SK-N-MC (cell line): ENCODE results near the gene PPIF.

ENCODE experiments used
- DNase-seq: peaks from one replicate; pipeline ENCODE4 v3.0.0-alpha.2; 2011; ENCODE audit warnings: low read depth, low spot score
- H3K27ac ChIP-seq: fragments of 200-600 bp; sonication (generic); 2 replicates; pipeline ENCODE4 v1.5.1; 2016; ENCODE audit warnings: mixed run types
- H3K36me3 ChIP-seq: fragments of 200-600 bp; sonication (generic); 2 replicates; pipeline ENCODE4 v1.6.1; 2017; ENCODE audit warnings: antibody characterized with exemption, low read length, mixed read lengths; ENCODE audit not compliant: insufficient read depth
- H3K4me3 ChIP-seq: fragments of 200-600 bp; sonication (generic); 2 replicates; pipeline ENCODE4 v1.5.1; 2016
- H3K9ac ChIP-seq: fragments of 200-600 bp; sonication (generic); 2 replicates; pipeline ENCODE4 v1.8.0; 2017; ENCODE audit warnings: mixed run types, mixed read lengths; ENCODE audit not compliant: insufficient read length
- H3K9me3 ChIP-seq: fragments of 200-600 bp; sonication (generic); 2 replicates; pipeline ENCODE4 v1.6.1; 2017; ENCODE audit warnings: low read depth, mild to moderate bottlenecking, antibody characterized with exemption, low read length, moderate library complexity, mixed read lengths
- EZH2 ChIP-seq: fragments of 200-600 bp; sonication (generic); IDR thresholded peaks from one replicate; pipeline ENCODE4 v1.6.1; 2017; ENCODE audit warnings: antibody characterized with exemption
- FOXP2 ChIP-seq: optimal IDR thresholded peaks from 2 replicates; pipeline ENCODE3; 2011; ENCODE audit warnings: mild to moderate bottlenecking, moderate library complexity; ENCODE audit not compliant: insufficient read depth; ENCODE audit errors: extremely low read length, control extremely low read depth
- POLR2AphosphoS5 ChIP-seq: IDR thresholded peaks from 2 replicates; pipeline ENCODE4 v1.6.1; 2012; ENCODE audit warnings: mild to moderate bottlenecking, low read depth, low read length, borderline replicate concordance

Gene PPIF

DNA sequence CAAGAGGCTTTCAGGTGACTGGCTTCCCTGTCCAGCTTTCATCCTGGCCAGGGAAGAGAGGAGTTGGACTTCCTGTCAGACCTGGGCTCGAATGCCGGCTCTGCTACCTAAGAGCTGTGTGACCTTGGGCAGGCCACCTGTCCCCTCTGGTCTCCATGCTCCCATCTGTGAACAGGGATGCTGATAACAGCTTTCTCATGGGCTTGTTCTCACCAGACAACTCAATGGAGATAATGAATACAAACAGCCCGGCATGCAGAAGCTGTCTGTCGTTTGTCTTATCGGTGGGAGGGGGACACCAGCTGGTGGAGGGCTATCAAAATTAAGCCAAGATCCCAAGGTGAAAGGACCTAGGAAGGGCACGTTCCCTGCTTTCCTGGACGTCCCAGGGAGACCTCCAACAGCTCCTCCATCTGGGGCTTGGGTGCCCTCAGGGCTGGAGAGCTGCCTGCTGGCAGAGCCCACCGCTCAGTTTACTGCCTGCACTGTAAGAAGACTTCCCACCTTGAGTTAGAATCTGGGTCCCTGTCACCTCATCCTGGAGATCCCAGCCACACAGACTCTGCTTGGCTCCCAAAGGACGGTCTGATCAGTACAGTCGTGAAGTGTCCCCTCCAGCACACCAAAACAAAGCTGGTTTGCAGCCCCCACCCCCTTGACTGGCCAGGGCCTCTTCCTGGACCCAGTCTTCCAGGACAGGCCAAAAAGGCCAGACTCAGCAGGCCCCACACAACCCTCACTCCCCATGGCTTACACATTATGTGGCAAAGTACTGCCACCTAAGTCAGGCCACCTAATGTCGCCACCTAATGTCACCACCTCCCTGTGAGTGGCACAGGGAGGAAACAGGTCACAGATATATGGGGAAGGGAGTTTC is 40.9 kb downstream of the PPIF start:
- no peak overlapping the region for H3K9ac ChIP-seq
- H3K36me3 ChIP-seq, result no peaks in the 10 kb centered on the region
- H3K27ac ChIP-seq, result no peak overlapping the region
- no peaks in the 10 kb centered on the region for H3K9me3 ChIP-seq
- no peak overlapping the region for H3K4me3 ChIP-seq
- DNase-seq, result no peak
- TF ChIP-seq POLR2AphosphoS5, result no peak
- TF ChIP-seq FOXP2, result no peak
- TF ChIP-seq EZH2, result no peak

DNA sequence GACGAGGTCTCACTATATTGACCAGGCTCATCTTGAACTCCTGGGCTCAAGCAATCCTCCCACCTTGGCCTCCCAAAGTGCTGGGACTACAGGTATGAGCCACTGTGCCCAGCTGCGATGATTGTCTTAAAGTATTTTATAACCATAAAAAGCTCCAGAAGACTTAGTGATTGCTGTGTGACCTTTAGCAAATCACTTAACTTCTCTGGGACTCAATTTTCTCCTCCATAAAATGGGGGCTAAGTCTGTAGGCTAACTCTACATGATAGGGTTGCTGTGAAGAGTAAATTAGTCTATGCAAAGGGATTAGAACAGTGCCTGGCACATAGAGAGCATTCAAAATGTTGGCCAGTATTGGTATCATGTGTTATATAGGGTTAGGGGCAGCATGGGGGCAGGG is 42.8 kb downstream of the PPIF start:
- no peaks in the 10 kb centered on the region for H3K9me3 ChIP-seq
- no peak for DNase-seq
- no peak overlapping the region for H3K27ac ChIP-seq
- no peak for TF ChIP-seq POLR2AphosphoS5
- no peak overlapping the region for H3K4me3 ChIP-seq
- H3K9ac ChIP-seq, result no peak overlapping the region
- H3K36me3 ChIP-seq, result no peaks in the 10 kb centered on the region

DNA sequence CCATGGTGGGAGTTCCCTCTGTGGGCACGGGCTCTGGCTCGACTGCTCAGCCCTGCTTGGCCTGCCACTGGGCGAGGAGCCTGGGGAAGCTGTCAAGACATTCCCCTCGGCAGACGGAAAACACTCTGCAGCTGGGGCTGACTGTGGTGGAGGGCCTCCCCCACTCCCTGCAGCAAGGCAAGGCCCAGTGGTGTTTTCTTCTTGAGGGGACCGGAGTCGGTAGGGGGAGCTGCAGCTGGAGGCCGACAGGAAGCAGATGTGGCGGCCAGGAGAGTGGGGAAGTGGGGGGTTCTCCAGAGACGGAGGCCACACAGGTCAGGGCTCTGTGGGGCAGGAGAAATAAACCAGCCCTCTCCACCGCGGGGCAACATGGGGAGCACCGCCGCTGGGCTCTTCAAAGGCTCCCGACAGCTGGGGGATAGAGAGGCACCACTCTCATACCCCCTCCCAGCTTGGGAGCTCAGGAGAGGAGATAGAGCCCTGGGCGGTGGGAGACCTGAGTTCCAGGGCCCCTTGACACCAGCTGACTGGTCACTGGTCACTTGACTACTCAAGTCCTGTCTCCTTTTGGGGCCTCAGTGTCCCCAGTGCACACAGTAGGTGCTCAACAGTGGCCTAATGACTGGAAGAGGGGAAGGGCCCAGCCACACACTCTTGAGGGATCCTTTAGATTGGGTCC is 43.4 kb downstream of the PPIF start:
- TF ChIP-seq POLR2AphosphoS5 (no peak), EZH2 (no peak), FOXP2 (no peak)
- H3K9me3 ChIP-seq, result no peaks in the 10 kb centered on the region
- no peak overlapping the region for H3K9ac ChIP-seq
- H3K27ac ChIP-seq, result no peak overlapping the region
- H3K4me3 ChIP-seq, result no peak overlapping the region
- DNase-seq, result no peak
- no peaks in the 10 kb centered on the region for H3K36me3 ChIP-seq

DNA sequence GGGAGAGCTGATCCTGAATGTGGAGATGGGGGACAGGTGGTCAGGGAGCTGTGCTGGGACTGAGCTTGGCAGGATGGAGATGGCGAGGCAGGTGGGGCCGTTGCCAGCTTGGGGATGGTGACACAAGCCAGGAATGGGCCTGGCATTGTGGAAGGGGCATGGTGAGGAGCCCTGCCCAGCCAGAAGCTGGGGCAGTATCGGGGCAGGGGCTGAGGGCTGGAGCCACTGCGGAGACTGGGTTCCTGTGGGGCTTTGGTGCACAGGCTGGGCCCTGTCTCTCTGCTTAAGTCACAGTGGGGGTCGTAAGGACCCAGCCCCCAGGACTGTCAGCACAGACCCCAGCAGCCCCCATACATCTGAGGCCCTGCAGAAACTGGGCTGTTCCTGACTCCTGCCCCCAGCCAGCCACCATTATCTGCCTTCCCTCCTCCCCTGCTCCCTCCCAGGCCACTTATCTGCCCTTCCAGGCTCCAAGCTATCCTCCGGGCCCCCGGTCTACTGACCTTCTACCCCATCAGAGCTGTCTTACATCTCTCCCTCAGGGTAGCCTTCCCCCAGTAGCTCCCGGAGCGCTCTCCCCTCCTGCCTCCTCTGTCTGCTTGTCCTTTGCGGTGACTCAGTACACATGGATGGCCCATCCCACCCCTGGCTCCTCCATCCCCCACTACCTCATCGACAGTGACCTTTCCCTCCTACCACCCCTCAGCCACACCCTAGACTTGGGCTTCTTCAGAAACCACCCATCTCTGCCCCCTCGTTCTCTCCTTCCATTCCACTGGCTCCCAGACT is 44.2 kb downstream of the PPIF start:
- Histone ChIP-seq H3K9me3 (no peaks in the 10 kb centered on the region), H3K27ac (no peak overlapping the region), H3K4me3 (no peak overlapping the region), H3K9ac (no peak overlapping the region), H3K36me3 (no peaks in the 10 kb centered on the region)
- no peak for DNase-seq
- no peak for TF ChIP-seq POLR2AphosphoS5
- no peak for TF ChIP-seq FOXP2
- no peak for TF ChIP-seq EZH2

DNA sequence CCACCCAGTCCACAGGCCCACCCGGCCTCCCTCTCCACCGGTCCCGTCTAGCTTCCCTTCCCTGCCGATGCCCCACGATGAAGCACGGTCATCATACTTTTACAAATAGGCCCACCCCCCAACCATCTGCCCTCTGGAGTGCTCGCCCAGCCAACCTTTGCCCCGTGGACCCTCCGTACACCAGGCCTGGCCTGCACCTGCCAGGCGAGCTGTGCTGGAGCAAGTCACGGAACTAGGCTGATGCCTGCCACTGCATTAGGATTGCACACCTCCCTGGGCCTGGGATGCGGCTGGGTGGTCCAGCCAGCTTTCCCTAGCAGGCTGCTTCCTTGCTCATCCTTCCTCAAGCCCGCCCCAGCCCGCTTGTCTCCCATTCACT is 44.7 kb downstream of the PPIF start:
- TF ChIP-seq EZH2 (no peak), POLR2AphosphoS5 (no peak), FOXP2 (no peak)
- H3K36me3 ChIP-seq, result no peaks in the 10 kb centered on the region
- H3K4me3 ChIP-seq, result no peak overlapping the region
- DNase-seq, result no peak
- H3K27ac ChIP-seq, result no peak overlapping the region
- no peaks in the 10 kb centered on the region for H3K9me3 ChIP-seq
- H3K9ac ChIP-seq, result no peak overlapping the region

DNA sequence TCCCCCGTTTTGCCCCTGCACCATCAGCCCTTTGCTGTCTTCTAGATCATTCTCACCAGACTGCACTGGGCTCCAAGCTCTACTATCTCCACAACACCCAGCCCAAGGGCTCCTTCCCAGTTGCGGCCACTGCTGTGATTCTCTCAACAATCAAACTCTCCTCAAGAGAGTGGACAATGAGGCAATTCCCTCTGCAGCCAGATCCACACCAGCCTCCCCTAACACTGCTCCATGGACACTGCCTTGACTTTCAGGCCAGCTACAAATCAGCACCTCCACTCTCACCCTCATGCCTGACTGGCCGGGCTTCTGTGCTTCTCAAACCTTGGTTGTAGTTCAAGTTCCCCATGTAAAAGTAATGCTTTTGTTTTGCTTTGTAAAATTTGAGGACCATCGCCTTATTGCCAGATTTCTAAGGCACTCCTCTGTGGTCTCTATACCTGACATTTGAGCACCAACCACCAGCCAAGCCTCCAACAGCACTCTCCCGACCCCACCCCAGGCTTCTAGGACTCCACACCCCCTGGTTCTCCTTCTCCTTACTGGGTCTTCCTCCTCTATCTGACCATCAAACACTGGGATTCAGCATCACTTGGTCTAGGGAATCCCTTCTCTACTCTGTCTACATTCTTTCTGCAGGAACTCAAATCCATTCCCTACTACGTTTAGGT is 45.4 kb downstream of the PPIF start:
- Histone ChIP-seq H3K27ac (no peak overlapping the region), H3K4me3 (no peak overlapping the region), H3K36me3 (no peaks in the 10 kb centered on the region), H3K9ac (no peak overlapping the region), H3K9me3 (no peaks in the 10 kb centered on the region)
- TF ChIP-seq EZH2, result no peak
- no peak for TF ChIP-seq FOXP2
- TF ChIP-seq POLR2AphosphoS5, result no peak
- no peak for DNase-seq

DNA sequence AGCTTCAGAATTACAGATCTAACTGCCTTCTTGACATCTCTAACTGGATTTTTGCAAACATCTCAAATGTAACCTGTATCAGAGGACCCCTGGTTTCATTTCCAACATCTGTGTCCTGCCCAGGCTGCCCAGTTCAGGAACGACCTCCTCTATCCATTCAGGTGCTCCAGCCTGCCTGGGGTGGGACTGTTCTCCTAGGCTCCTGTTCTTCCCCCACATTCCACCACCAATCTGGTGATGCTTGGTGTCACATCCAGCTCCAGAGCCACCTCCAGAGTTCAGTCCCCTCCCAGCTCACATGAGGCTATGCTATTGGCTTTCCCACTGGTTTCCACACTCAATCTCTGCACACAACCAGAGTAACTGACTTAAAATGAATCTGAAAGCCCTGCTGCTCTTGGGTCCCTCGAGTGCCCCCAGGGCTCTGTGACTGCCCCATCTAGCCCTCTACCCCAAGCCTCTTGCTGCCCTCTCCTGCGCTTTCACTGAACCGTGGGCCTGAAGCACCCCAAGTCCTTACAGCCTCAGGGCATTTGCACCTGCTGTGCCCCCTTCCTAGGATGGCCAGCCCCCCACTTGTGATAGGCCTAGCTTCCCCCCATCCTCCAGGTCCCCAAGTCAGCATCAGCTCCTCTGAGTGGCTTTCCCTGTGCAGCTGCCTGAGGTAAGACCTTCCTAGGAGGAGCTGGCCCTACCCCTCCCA is 46.1 kb downstream of the PPIF start:
- Histone ChIP-seq H3K27ac (no peak overlapping the region), H3K9me3 (no peaks in the 10 kb centered on the region), H3K4me3 (no peak overlapping the region), H3K9ac (no peak overlapping the region), H3K36me3 (no peaks in the 10 kb centered on the region)
- TF ChIP-seq FOXP2 (no peak), EZH2 (no peak), POLR2AphosphoS5 (no peak)
- no peak for DNase-seq
